Smooth muscle cell (in vitro differentiated cells): ENCODE data around the gene GPRASP3. TPM values are rescaled to one million over a fixed set of nuclear protein-coding genes. Genes with fewer than 3 reads are reported as not detected.

Experiments used
- DNase-seq: peaks from one replicate; lab custom pipeline; 2025; ENCODE audit not compliant: unreplicated experiment; lab: John Stamatoyannopoulos, UW
- H2AFZ ChIP-seq: fragments of 200-600 bp; sonication (generic); 2 replicates; pipeline ENCODE4 v1.6.0; 2016; ENCODE audit warnings: antibody characterized with exemption, low read depth, mild to moderate bottlenecking
- H3F3A ChIP-seq: fragments of 200-600 bp; sonication (generic); 2 replicates; pipeline ENCODE4 v1.6.0; 2017; ENCODE audit warnings: antibody characterized with exemption, low read depth
- H3K27ac ChIP-seq: fragments of 200-600 bp; sonication (generic); 2 replicates; pipeline ENCODE4 v1.5.1; 2016; ENCODE audit warnings: low read depth, mild to moderate bottlenecking
- H3K27me3 ChIP-seq: fragments of 200-600 bp; sonication (generic); 2 replicates; pipeline ENCODE4 v1.6.1; 2016; ENCODE audit warnings: low read depth, mild to moderate bottlenecking
- H3K36me3 ChIP-seq: fragments of 200-600 bp; sonication (generic); 2 replicates; pipeline ENCODE4 v1.5.1; 2016; ENCODE audit warnings: low read depth
- H3K4me1 ChIP-seq: fragments of 200-600 bp; sonication (generic); 2 replicates; pipeline ENCODE4 v1.5.1; 2016; ENCODE audit warnings: low read depth
- H3K4me2 ChIP-seq: fragments of 200-600 bp; sonication (generic); 2 replicates; pipeline ENCODE4 v1.6.0; 2016; ENCODE audit warnings: mild to moderate bottlenecking
- H3K4me3 ChIP-seq: fragments of 200-600 bp; sonication (generic); 2 replicates; pipeline ENCODE4 v1.5.1; 2016; ENCODE audit warnings: mild to moderate bottlenecking
- H3K79me2 ChIP-seq: fragments of 200-600 bp; sonication (generic); 2 replicates; pipeline ENCODE4 v1.6.0; 2016; ENCODE audit warnings: low read depth, mild to moderate bottlenecking
- H3K9ac ChIP-seq: fragments of 200-600 bp; sonication (generic); 2 replicates; pipeline ENCODE4 v1.6.0; 2016; ENCODE audit warnings: low read depth
- H3K9me3 ChIP-seq: fragments of 200-600 bp; sonication (generic); replicated peaks from 2 replicates; pipeline ENCODE4 v1.5.1; 2016; ENCODE audit warnings: low read depth
- H4K20me1 ChIP-seq: fragments of 200-600 bp; sonication (generic); 2 replicates; pipeline ENCODE4 v1.6.0; 2016; ENCODE audit warnings: low read depth
- CTCF ChIP-seq: fragments of 200-600 bp; sonication (generic); IDR thresholded peaks from 2 replicates; pipeline ENCODE4 v1.5.1; 2017; ENCODE audit warnings: borderline replicate concordance, mild to moderate bottlenecking, antibody characterized with exemption; ENCODE audit not compliant: insufficient read depth, poor library complexity, severe bottlenecking
- WGBS: methylation state at CpG from one replicate; pipeline ENCODE4 v1.1.7; 2016; ENCODE audit warnings: low lambda C conversion rate; 5-methylcytosine and 5-hydroxymethylcytosine counted together
- polyA plus RNA-seq: library from polyadenylated mRNA; unstranded; fragments of >200 nt; fragmentation: Nextera tagmentation; extraction: Ambion mirVana; gene quantifications from 2 replicates; pipeline ENCODE4 v1.2.1, GENCODE V29; 2016
- total RNA-seq: library from RNA; depleted of rRNA; stranded (reverse); fragments of >200 nt; gene quantifications from 2 replicates; pipeline ENCODE4 v1.2.3, GENCODE V29; 2014

Gene GPRASP3
- total and polyA plus RNA-seq, 2 experiments from 2014 or later = 2.0 to 3.2 TPM

GRCh38 chrX:102727761-102728160, 7.2 kb downstream of the GPRASP3 start:
- no peak for DNase-seq
- Histone ChIP-seq H3K36me3 (no peaks in the 10 kb centered on the region), H3F3A (no peaks in the 10 kb centered on the region), H4K20me1 (no peaks in the 10 kb centered on the region), H3K79me2 (no peaks in the 10 kb centered on the region), H3K27ac (no peak overlapping the region), H3K4me2 (no peak overlapping the region), H3K4me3 (no peak overlapping the region), H3K9me3 (no peaks in the 10 kb centered on the region), H3K27me3 (no peaks in the 10 kb centered on the region), H2AFZ (no peak overlapping the region), H3K4me1 (no peaks in the 10 kb centered on the region), H3K9ac (no peak overlapping the region)
- WGBS = 44% methylated on average over 1 of the region's 1 CpG
- no peak for TF ChIP-seq CTCF

GRCh38 chrX:102728646-102729045, 8.1 kb downstream of the GPRASP3 start:
- no peak overlapping the region for H3K4me3 ChIP-seq
- DNase-seq = no peak
- no peaks in the 10 kb centered on the region for H3K9me3 ChIP-seq
- no peaks in the 10 kb centered on the region for H3K79me2 ChIP-seq
- H3K27ac ChIP-seq = no peak overlapping the region
- no peak for TF ChIP-seq CTCF
- no peaks in the 10 kb centered on the region for H4K20me1 ChIP-seq
- no peaks in the 10 kb centered on the region for H3K4me1 ChIP-seq
- H3F3A ChIP-seq = no peaks in the 10 kb centered on the region
- WGBS = 88% methylated on average over 1 of the region's 1 CpG
- H2AFZ ChIP-seq = no peak overlapping the region
- no peaks in the 10 kb centered on the region for H3K27me3 ChIP-seq
- no peak overlapping the region for H3K4me2 ChIP-seq
- no peak overlapping the region for H3K9ac ChIP-seq
- no peaks in the 10 kb centered on the region for H3K36me3 ChIP-seq

GRCh38 chrX:102739657-102740056, 19.1 kb downstream of the GPRASP3 start:
- DNase-seq = no peak
- Histone ChIP-seq H2AFZ (no peak overlapping the region), H3F3A (no peaks in the 10 kb centered on the region), H3K27ac (no peak overlapping the region), H3K9ac (no peak overlapping the region), H4K20me1 (no peaks in the 10 kb centered on the region), H3K4me1 (no peaks in the 10 kb centered on the region), H3K27me3 (no peaks in the 10 kb centered on the region), H3K4me3 (no peak overlapping the region), H3K9me3 (no peaks in the 10 kb centered on the region), H3K79me2 (no peaks in the 10 kb centered on the region), H3K4me2 (peak overlapping the region; percentile 27), H3K36me3 (no peaks in the 10 kb centered on the region)
- 50% methylated on average over 7 of the region's 7 CpGs for WGBS
- no peak for TF ChIP-seq CTCF

GRCh38 chrX:102744307-102744706, 23.8 kb downstream of the GPRASP3 start:
- no peak overlapping the region for H2AFZ ChIP-seq
- H3K4me2 ChIP-seq = no peak overlapping the region
- H3K27me3 ChIP-seq = no peaks in the 10 kb centered on the region
- no peaks in the 10 kb centered on the region for H3K4me1 ChIP-seq
- no peak overlapping the region for H3K4me3 ChIP-seq
- H4K20me1 ChIP-seq = no peaks in the 10 kb centered on the region
- no peaks in the 10 kb centered on the region for H3K79me2 ChIP-seq
- DNase-seq = no peak
- WGBS = 69% methylated on average over 1 of the region's 1 CpG
- H3K9me3 ChIP-seq = no peaks in the 10 kb centered on the region
- H3F3A ChIP-seq = no peaks in the 10 kb centered on the region
- no peaks in the 10 kb centered on the region for H3K36me3 ChIP-seq
- no peak overlapping the region for H3K27ac ChIP-seq
- no peak for TF ChIP-seq CTCF
- H3K9ac ChIP-seq = no peak overlapping the region
